Left colon (tissue), 2 donors: ENCODE data around the gene MAP3K3. TPM values are rescaled to one million over a fixed set of nuclear protein-coding genes. Genes with fewer than 3 reads are reported as not detected.

Experiments
- ATAC-seq: fragments of 200-7000 bp; cut with Tn5 transposase; one replicate; pipeline ENCODE4 v1.9.1; 2020; ENCODE audit warnings: mild to moderate bottlenecking, moderate library complexity
- DNase-seq, 2 donors: peaks; one replicate each; pipeline ENCODE4 v3.0.0-alpha.2; 2020
- intact Hi-C, 2 donors: fragments of 100-400 bp; cut with DNase I in 1 of 2; cut with micrococcal nuclease in 1 of 2; formaldehyde crosslinking; loops; one replicate each; pipeline versions ENCODE4 v1.11.2 to v1.14.0; 2022; cut with DNase I, micrococcal nuclease
- long read RNA-seq: library from polyadenylated mRNA; unstranded; transcript quantifications from one replicate; pipeline ENCODE4 v2.0.0, GENCODE V29; 2021
- total RNA-seq, 2 donors: library from RNA; stranded (reverse); fragmentation: NEBNext Ultra II Directional; extraction: Animal tissue kit (Norgen Biotek cat#: 25700); gene quantifications; one replicate each; pipeline ENCODE4 v1.2.1, GENCODE V29; 2021
- donor health status: DM: no; HTN: no; CAD: no.
- donor health status: DM: yes; HTN: yes; CAD: no.

The MAP3K3 gene
- 10 to 100 TPM; 12.8 to 16.1 TPM for total RNA-seq
- long read RNA-seq, full-length matches to known transcripts: 3 of 8 reads
- long read RNA-seq, partial matches to known transcripts: 2 of 8 reads
- long read RNA-seq, other reads (novel, unspliced or antisense): 3 of 8 reads

DNA sequence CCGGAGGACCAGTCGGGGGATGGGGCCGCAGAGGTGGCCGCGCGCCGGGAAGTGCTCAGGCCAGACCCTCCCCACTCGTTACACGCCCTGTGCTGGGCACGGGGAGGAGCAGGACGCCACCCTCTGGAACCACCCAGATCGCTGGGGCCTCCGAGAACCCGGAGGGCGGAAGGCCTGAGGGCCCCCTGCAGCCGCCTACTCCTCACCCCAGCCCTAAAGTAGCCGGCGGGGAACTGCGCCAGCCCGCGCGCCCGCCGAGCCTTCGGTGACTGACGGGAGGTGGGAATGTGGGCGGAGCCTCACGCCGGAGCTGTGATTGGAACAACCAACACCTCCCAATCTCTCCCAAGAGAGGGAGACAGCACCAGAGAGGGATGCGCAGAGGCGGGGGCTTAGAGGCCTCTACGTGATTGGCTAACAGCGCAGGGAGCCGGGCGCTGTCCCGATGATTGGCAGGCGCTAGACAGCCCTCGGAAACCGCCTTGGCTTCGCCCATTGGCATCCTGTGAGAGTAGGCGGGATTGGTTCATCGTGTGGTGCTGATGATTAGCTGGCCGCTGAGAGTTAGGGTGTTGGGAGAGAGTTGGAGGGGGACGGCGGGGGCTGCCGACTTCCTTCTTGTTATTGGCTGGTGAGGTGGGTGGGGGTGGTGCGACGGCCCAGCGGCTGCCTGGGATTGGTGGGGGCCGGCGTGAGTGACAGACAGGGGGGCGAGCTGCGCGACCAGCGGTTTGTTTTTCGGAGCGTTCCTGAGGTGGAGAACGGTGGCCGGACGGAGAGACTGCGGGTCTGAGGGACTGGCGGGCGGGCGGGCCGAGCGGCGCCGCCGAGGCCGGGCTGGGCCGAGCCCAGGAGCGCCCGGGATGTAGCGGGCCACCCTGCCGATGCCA, at the start of gene MAP3K3:
TSS of gene MAP3K3 (plus strand) at position 734 of the 890 bp plus-strand sequence. CDS start 343 bp downstream, outside the sequence.
- intact Hi-C loops: no loop called here
- DNase-seq (peak; percentile 99 to 100), ATAC-seq (peak; percentile 91)

DNA sequence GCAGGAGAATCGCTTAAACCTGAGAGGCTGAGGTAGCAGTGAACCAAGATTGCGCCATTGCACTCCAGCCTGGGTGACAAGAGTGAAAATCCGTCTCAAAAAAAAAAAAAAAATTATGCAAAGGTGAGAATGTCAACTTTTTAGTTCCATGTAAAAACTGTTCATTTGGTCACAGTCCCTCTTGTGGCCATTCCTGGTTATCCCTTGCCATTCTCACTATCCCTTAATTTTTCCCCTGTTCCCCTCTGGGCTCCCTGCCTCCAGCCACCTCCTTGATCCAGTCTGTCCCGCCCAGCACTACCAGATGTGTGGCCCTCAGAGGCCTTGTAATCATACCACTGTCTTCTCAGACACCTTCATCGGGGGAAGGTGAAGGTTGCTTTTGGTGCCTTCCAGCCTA, 48.6 kb upstream of the MAP3K3 start:
- no peak for ATAC-seq
- intact Hi-C loops: no loop called here
- DNase-seq: no peak

DNA sequence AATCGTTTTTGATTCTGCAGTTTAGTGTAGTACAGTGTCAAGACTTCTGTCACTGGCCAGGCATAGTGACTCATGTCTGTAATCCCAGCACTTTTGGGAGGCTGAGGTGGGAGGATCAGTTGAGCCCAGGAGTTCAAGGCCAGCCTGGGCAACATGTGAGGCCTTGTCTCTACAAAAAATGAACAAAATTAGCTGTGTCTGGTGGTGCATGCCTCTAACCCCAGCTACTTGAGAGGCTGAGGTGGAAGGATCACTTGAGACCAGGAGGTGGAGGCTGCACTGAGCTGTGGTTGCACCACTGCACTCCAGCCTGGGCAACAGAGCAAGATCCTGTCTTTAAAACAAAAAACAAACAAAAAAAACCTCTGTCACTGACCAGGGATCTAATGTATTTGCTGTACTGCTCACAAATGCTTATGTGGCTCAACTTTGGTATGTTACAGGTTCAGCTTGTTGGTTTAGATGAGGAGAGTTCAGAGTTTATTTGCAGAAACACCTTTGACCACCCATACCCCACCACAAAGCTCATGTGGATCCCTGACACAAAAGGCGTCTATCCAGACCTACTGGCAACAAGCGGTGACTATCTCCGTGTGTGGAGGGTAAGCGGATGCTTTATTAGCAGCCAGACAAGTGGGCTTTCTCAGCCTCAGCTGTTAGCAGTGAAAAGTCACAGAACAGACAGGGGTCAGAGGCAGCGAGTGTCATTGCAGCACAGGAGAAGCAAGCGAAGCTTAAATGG, 44.0 kb upstream of the MAP3K3 start:
- intact Hi-C loops: no loop called here
- ATAC-seq: no peak

DNA sequence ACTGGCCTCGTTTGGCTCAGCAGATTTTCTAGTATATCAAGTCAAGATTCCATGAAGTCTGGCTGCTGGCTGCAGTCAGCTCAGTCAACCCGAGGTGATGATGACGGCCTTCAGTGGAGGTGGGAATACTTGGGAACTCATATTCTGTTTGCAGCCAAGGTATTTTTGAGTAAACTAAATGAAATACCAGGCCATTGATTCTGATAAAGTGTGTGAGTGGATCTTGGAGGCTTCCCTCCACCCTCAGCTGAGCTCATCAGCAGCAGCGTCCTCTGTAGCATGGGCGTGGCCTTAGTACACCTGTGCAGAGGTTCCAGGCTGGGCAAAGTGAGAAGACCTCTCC, 43.5 kb upstream of the MAP3K3 start:
- ATAC-seq: peak; percentile 37
- intact Hi-C loops: no loop called here
- DNase-seq: no peak

More for the DNA sequence above, 44.0 kb upstream of the MAP3K3 start:
- no peak for DNase-seq

DNA sequence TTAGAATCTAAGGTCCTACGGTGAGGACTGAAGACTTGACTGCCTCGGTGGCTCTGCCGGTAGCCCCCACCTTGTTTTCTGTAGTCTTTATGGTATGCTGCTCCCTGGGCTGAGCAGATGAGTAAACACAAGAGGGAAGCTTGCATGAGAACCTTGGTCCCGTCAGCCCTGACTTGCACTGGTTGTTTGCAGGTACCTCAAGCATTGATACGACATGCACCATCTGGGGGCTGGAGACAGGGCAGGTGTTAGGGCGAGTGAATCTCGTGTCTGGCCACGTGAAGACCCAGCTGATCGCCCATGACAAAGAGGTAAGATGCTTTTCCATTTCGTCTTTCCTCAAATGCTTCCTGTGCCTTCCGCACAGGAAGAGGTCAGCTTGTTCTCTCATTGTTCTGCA, 42.6 kb upstream of the MAP3K3 start:
- no peak for ATAC-seq
- intact Hi-C loops: no loop called here
- no peak for DNase-seq

DNA sequence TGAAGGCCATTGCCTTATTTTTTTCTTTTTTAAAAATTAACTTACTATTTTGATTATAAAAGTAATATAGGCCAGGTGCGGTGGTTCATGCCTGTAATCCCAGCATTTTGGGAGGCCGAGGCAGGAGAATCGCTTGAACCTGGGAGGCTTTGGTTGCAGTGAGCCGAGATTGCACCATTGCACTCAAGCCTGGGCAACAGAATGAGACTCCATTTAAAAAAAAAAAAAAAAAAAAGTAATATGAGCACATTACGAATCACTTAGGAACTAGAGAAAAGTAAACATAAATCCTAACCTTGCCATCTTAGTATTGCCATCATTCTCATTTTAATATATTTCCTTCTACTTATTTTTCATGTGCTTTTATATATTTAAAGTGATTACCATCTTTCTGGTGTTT, 34.4 kb upstream of the MAP3K3 start:
- no peak for DNase-seq
- intact Hi-C loops: no loop called here
- no peak for ATAC-seq

DNA sequence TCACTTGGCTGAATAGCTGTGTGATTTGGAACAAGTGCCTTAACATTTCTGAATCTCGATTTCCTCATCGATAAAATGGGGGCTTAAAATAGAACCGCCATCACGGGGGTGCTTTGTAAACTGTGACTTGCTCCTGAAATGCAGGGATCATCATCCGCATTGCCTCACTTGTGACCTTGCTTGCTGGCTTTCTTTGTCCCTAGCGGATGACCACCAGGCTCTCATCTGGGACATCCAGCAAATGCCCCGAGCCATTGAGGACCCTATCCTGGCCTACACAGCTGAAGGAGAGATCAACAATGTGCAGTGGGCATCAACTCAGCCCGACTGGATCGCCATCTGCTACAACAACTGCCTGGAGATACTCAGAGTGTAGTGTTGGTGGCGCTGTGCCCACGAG, 33.4 kb upstream of the MAP3K3 start:
- intact Hi-C loops: no loop called here
- no peak for ATAC-seq

DNA sequence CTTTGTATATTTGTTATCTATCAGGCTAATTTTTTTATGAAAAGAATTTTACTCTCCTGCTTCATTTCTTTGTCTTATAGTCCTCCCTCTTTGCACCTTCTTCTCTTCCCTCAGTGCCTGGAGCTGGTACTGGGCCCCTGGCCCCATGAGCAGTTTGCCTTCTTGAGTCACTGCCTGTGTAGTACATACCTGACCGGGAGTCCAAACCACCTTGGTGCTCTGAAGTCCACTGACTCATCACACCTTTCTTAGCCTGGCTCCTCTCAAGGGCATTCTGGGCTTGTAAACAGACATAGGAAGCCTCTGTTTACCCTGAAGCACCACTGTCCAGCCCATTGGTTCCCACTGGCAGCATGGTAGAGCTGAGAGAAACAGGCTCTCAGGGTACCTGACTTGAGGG, 32.6 kb upstream of the MAP3K3 start:
- intact Hi-C loops: no loop called here
- ATAC-seq (no peak), DNase-seq (no peak)

More for the DNA sequence above, 33.4 kb upstream of the MAP3K3 start:
- no peak for DNase-seq

DNA sequence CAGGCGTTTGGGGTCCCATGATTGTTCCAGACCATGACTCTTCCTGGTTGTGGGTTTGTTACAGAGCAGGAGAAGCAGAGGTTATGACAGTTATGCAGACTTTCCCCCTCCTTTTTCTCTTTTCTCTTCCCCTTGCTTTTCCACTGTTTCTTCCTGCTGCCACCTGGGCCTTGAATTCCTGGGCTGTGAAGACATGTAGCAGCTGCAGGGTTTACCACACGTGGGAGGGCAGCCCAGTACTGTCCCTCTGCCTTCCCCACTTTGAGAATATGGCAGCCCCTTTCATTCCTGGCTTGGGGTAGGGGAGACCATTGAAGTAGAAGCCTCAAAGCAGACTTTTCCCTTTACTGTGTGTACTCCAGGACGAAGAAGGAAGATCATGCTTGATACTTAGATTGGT, 29.4 kb upstream of the MAP3K3 start:
- ATAC-seq (no peak), DNase-seq (no peak)
- intact Hi-C loops: no loop called here

DNA sequence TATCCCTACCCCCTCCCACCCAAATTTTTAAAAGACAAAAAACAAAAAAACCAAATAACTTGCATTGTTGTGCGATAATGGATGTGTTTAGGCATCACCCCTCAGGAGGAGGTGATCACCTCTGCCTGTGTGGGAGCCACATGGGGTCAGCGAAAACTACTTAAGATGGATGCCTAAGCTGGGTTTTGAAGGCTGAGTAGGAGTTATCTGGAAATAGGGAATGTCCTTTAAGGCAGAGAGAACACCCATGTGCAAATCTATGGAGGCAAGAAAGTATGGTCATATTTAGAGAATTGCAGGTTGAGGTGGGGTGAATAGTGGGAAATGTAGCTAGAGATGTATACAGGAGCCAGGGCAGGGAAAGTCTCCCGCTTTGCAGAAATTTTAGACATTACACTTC, 27.1 kb upstream of the MAP3K3 start:
- no peak for ATAC-seq
- intact Hi-C loops: no loop called here
- no peak for DNase-seq

DNA sequence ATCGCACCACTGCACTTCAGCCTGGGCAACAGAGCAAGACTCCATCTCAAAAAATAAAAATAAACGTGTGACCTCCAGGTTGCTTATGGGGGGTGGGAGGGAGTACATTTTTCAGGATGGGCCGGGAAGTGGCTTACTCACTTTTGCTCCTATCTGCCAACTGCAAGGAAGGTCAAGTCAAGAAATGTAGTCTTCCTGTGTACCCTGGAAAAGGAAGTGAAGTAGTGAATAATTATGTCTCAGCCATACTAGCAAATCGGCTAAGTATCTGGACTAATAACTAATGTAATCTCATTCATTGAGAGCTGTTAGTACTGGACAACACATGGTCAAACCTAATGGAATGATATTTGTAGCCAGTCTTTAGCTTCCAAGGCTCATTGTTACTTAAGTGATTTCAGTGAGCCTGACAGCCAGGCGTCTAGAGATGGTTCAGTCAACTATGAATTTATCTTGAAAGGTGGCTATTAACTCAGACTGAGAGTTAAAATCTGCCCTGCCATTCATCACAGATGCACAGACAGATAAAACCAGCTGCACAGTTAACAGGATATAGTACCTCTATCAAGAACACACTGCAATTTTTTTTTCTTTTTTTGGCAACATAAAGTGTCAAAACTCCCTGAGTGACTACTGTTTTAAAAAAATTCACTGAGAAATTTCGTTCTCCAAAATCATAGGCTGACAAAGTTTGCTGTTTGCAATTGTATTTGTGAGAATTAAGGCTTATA, 25.2 kb upstream of the MAP3K3 start:
- intact Hi-C loops: no loop called here
- no peak for DNase-seq
- no peak for ATAC-seq

DNA sequence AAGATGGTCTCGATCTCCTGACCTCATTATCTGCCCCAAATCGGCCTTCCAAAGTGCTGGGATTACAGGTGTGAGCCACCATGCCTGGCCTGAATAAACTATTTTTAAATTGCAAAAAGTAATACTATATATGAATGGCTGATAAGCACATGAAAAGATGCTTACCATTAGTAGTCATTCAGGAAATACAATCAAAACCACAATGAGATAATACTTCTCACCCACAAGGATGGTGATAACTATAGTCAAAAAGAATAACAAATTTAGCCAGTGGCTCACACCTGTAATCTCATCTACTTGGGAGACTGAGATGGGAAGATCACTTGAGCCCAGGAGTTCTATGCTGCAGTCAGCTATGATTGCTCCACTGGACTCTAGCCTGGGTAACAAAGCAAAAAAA, 23.9 kb upstream of the MAP3K3 start:
- intact Hi-C loops: no loop called here
- ATAC-seq: no peak
- DNase-seq: no peak

DNA sequence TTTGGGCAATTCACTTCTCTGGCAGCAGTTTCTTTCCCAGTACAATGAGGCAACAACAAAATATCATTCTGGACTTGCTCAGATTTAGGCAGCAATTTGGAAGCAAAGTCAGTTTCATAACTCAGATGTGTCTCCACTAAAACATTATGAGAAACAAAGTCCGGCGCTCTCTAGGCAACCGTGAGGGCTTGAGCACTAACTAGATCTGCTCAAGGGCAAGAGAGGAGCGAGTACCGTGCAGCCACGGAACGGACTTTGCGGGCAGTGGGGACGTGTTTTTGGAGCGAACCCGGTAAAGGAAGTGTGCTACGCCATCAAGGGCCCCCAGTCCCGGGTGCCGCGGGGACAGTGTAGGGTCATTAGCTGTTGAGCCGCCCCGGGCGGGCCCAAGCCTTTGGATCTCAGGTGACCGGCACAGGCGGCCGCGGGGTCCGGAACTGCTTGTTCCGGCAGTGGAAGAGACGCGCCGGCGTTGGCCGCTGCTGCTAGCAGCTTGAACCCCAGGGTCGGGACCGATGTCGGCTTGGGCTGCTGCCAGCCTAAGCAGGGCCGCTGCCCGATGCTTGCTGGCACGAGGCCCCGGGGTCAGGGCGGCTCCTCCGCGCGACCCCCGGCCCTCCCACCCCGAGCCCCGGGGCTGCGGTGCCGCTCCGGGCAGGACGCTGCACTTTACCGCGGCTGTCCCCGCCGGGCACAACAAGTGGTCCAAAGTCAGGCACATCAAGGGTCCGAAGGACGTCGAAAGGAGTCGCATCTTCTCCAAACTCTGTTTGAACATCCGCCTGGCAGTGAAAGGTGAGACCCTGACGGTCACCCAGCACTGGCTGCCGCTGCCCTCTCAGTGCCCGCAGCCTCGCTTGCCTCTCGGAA, 21.4 kb upstream of the MAP3K3 start, which contains the start of gene TACO1:
TSS of gene TACO1 (plus strand) at position 327 of the 870 bp plus-strand sequence. CDS start at position 516, 189 bp downstream.
- ATAC-seq (peak; percentile 91), DNase-seq (peak; percentile 80 to 84)
- intact Hi-C loops: loop anchor here in 1 of 2 donors (10.0 kb wide), 1 partner anchor 166 kb away; no protein-coding TSS in a partner anchor

DNA sequence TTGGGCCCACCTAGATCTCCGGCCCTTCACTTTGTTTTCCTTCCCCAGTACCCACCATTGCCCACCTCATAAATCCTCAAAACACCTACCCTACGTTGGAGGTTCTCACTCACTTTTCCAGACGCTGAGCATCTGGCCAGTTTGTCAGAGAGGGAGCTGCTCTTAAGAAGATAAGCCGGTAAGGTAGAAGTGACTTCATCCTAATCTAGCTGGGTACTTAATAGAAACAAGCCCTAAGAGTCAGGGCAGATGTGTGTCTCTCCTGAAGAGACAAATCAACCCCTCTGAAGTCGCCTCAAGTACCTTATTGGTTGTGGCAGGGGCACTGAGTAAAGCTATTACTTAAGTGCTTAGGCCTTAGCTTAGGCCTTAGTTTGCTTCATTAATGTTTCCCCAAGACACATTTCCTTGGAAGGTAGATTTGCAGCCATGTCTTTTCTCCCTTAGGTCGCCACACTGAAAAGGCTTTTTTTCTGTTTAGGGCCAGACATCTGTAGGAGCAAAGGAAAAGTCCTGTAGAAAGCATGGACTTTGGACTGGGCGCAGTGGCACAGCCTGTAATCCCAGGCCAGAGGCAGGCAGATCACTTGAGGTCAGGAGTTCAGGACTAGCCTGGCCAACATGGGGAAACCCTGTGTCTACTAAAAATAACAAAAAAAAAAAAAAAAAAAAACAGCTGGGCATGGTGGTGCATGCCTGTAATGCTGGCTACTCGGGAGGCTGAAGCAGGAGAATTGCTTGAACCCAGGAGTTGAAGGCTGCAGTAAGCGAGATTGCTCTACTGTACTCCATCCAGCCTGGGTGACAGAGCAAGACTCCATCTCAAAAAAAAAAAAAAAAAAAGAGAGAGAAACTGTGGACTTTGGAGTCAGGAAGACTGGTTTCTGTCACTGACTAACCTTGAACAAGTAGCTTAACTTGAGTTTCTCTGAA, 20.5 kb upstream of the MAP3K3 start:
- ATAC-seq (peak; percentile 74), DNase-seq (peak; percentile 54 to 61)
- intact Hi-C loops: loop anchor here in 1 of 2 donors (10.0 kb wide), 1 partner anchor 167 kb away; no protein-coding TSS in a partner anchor

DNA sequence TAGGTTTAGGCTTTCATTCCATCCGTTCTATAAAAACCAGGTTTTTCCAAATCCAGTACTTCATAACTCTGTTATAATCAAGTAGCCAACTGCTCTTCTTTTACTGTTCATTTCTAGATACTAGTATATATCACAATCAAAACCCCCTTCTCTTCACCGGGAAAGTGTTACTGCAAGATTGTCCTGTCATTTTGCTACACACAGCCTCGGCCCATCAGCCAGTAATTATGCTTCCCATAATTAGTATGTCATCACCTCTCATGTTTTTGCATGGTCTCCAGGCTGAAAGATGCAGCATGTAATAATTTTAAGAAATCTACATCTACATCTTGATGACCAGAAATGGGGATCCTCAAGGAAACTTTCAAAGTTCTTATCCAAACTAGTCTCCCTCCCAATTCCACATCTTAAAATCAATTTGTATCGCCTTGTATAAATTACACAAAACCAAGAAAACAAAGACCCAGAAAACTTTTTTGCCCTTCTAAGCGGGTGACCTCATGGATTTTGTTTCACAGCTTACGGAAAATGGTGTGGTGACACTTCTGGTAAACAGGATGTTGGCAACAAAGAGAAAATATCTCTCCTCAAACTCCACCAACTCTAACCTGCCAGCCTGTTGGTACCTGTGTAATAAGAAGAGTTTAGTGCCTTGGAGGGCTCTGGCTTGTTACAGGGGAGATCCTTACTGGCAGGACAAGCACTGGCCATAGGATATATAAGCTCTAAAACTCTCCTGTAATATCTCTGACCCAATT, 12.2 kb upstream of the MAP3K3 start:
- no peak for DNase-seq
- intact Hi-C loops: loop anchor here in 1 of 2 donors (10.0 kb wide), 1 partner anchor 175 kb away; no protein-coding TSS in a partner anchor
- no peak for ATAC-seq

DNA sequence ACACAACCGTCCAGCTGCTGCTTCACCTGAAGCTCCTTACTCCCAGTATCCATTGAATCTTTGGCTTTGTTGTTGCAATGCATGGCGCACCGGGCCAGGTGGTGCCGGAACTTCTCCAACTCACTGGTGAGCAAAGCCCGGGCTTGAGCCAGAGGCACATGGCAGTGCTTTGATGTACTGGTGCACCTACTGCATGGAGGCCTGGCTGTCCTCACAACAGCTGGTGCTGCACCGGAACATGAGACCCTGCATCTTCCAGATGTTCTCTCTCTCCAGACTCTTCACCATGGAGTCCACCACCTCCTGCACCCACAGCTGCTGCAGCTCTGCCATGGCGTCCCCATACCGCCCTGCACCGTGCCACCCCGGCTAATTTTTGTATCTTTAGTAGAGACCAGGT, 11.4 kb upstream of the MAP3K3 start:
- ATAC-seq: no peak
- intact Hi-C loops: no loop called here
- DNase-seq: no peak
